ENCODE results near the gene CTNNA2.

The CTNNA2 gene

DNA sequence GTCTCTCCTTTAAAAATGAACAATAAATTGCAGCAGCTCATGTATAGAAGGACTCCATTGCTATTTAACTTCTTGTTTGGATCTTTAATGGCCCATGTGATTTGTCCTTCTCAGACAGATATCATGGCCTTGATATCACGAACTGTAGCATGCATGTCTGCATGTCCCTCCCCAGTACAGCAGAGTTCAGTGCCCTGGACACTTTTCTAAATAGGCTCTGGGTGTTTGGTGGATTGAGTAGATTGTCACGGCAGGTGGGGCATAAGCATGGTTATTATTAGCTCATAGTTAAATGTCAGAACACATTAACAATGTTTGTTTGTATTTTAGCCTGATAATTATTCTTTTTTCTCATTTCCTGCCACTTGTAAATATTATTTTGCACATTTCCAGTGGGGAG lies 673.4 kb downstream of the CTNNA2 start:
- Histone ChIP-seq H3K4me1 (ENCODE audit: control insufficient read depth in 2 of 2, insufficient read depth in 1 of 2, low read depth in 1 of 2, low read length in 2 of 2) (peaks cover 0 to 3% of the 10 kb centered on the region in 2 donors), H3K9ac (ENCODE audit: low read depth, low read length, poor library complexity) (no peak overlapping the region), H3K18ac (ENCODE audit: low read length) (no peak overlapping the region), H2BK15ac (ENCODE audit: low read length) (no peak overlapping the region), H3K14ac (ENCODE audit: low read length) (no peak overlapping the region), H3K4me2 (ENCODE audit: insufficient read depth, low read length, poor library complexity, severe bottlenecking) (no peak overlapping the region), H3K9me3 (replicated peaks in 1 of 2; ENCODE audit: control insufficient read depth in 2 of 2, insufficient read depth in 1 of 2, low read depth in 1 of 2, low read length in 2 of 2) (no peaks in the 10 kb centered on the region), H2BK5ac (ENCODE audit: low read length) (no peak overlapping the region), H2AK5ac (ENCODE audit: low read depth, low read length) (no peak overlapping the region), H3K4ac (ENCODE audit: low read length) (no peak overlapping the region), H4K8ac (ENCODE audit: low read depth, low read length) (no peak overlapping the region), H4K91ac (ENCODE audit: low read depth, low read length, poor library complexity) (no peak overlapping the region), H3K79me1 (ENCODE audit: low read depth, low read length) (no peaks in the 10 kb centered on the region), H2AFZ (ENCODE audit: low read length) (no peak overlapping the region), H2BK120ac (ENCODE audit: low read depth, low read length) (no peak overlapping the region), H3K36me3 (replicated peaks in 1 of 2; ENCODE audit: control insufficient read depth in 2 of 2, insufficient read depth in 2 of 2, low read length in 2 of 2) (no peaks in the 10 kb centered on the region), H3K4me3 (ENCODE audit: low read length in 2 of 2) (no peak overlapping the region), H2BK12ac (ENCODE audit: low read length) (no peak overlapping the region), H3K27me3 (ENCODE audit: control insufficient read depth in 3 of 3, insufficient read depth in 3 of 3, low read depth in 1 of 3, low read length in 3 of 3) (no peaks in the 10 kb centered on the region), H3K23ac (ENCODE audit: low read depth, low read length, poor library complexity) (no peak overlapping the region), H3K27ac (replicated peaks; ENCODE audit: low read length) (no peak overlapping the region)
- DNase-seq (ENCODE audit: low spot score): no peak
- WGBS, 2 donors (ENCODE audit: extremely low coverage in 2 of 2, insufficient read length in 2 of 2, insufficient replicate concordance in 1 of 2): no CpG with 5 or more reads among the region's 2 CpGs

- Histone ChIP-seq H3K36me3 (replicated peaks in 1 of 2; ENCODE audit: control insufficient read depth in 2 of 2, insufficient read depth in 2 of 2, low read length in 2 of 2) (no peaks in the 10 kb centered on the region), H3K14ac (ENCODE audit: low read length) (no peak overlapping the region), H2BK12ac (ENCODE audit: low read length) (no peak overlapping the region), H3K4me2 (ENCODE audit: insufficient read depth, low read length, poor library complexity, severe bottlenecking) (no peak overlapping the region), H3K23ac (ENCODE audit: low read depth, low read length, poor library complexity) (no peak overlapping the region), H3K27me3 (ENCODE audit: control insufficient read depth in 3 of 3, insufficient read depth in 3 of 3, low read depth in 1 of 3, low read length in 3 of 3) (no peaks in the 10 kb centered on the region), H3K79me1 (ENCODE audit: low read depth, low read length) (no peaks in the 10 kb centered on the region), H4K91ac (ENCODE audit: low read depth, low read length, poor library complexity) (no peak overlapping the region), H2AK5ac (ENCODE audit: low read depth, low read length) (no peak overlapping the region), H2BK5ac (ENCODE audit: low read length) (no peak overlapping the region), H2AFZ (ENCODE audit: low read length) (no peak overlapping the region), H3K4me1 (ENCODE audit: control insufficient read depth in 2 of 2, insufficient read depth in 1 of 2, low read depth in 1 of 2, low read length in 2 of 2) (peaks cover 0 to 3% of the 10 kb centered on the region in 2 donors), H3K4ac (ENCODE audit: low read length) (no peak overlapping the region), H3K27ac (replicated peaks; ENCODE audit: low read length) (no peak overlapping the region), H3K9me3 (replicated peaks in 1 of 2; ENCODE audit: control insufficient read depth in 2 of 2, insufficient read depth in 1 of 2, low read depth in 1 of 2, low read length in 2 of 2) (no peaks in the 10 kb centered on the region), H3K18ac (ENCODE audit: low read length) (no peak overlapping the region), H4K8ac (ENCODE audit: low read depth, low read length) (no peak overlapping the region), H2BK120ac (ENCODE audit: low read depth, low read length) (no peak overlapping the region), H3K9ac (ENCODE audit: low read depth, low read length, poor library complexity) (no peak overlapping the region), H3K4me3 (ENCODE audit: low read length in 2 of 2) (no peak overlapping the region), H2BK15ac (ENCODE audit: low read length) (no peak overlapping the region)
- WGBS, 2 donors (ENCODE audit: extremely low coverage in 2 of 2, insufficient read length in 2 of 2, insufficient replicate concordance in 1 of 2): 100% methylated on average over 1 of the region's 5 CpGs; no CpG with 5 or more reads in 1 of the 2 donors
- DNase-seq (ENCODE audit: low spot score): no peak
Measured at GRCh38 chr2:80187156-80187555, 674.3 kb downstream of the CTNNA2 start.

- Histone ChIP-seq H3K27me3 (ENCODE audit: control insufficient read depth in 3 of 3, insufficient read depth in 3 of 3, low read depth in 1 of 3, low read length in 3 of 3) (no peaks in the 10 kb centered on the region), H3K36me3 (replicated peaks in 1 of 2; ENCODE audit: control insufficient read depth in 2 of 2, insufficient read depth in 2 of 2, low read length in 2 of 2) (no peaks in the 10 kb centered on the region), H2AK5ac (ENCODE audit: low read depth, low read length) (no peak overlapping the region), H3K4me1 (ENCODE audit: control insufficient read depth in 2 of 2, insufficient read depth in 1 of 2, low read depth in 1 of 2, low read length in 2 of 2) (peaks cover 0 to 3% of the 10 kb centered on the region in 2 donors), H2BK5ac (ENCODE audit: low read length) (no peak overlapping the region), H3K4ac (ENCODE audit: low read length) (no peak overlapping the region), H3K4me2 (ENCODE audit: insufficient read depth, low read length, poor library complexity, severe bottlenecking) (no peak overlapping the region), H2BK15ac (ENCODE audit: low read length) (no peak overlapping the region), H2AFZ (ENCODE audit: low read length) (no peak overlapping the region), H3K9ac (ENCODE audit: low read depth, low read length, poor library complexity) (no peak overlapping the region), H2BK12ac (ENCODE audit: low read length) (no peak overlapping the region), H2BK120ac (ENCODE audit: low read depth, low read length) (no peak overlapping the region), H3K23ac (ENCODE audit: low read depth, low read length, poor library complexity) (no peak overlapping the region), H3K9me3 (replicated peaks in 1 of 2; ENCODE audit: control insufficient read depth in 2 of 2, insufficient read depth in 1 of 2, low read depth in 1 of 2, low read length in 2 of 2) (no peaks in the 10 kb centered on the region), H3K79me1 (ENCODE audit: low read depth, low read length) (no peaks in the 10 kb centered on the region), H3K4me3 (ENCODE audit: low read length in 2 of 2) (no peak overlapping the region), H3K18ac (ENCODE audit: low read length) (no peak overlapping the region), H4K91ac (ENCODE audit: low read depth, low read length, poor library complexity) (no peak overlapping the region), H3K14ac (ENCODE audit: low read length) (no peak overlapping the region), H4K8ac (ENCODE audit: low read depth, low read length) (no peak overlapping the region), H3K27ac (replicated peaks; ENCODE audit: low read length) (no peak overlapping the region)
- no peak for DNase-seq (ENCODE audit: low spot score)
- WGBS, 2 donors (ENCODE audit: extremely low coverage in 2 of 2, insufficient read length in 2 of 2, insufficient replicate concordance in 1 of 2): no CpG with 5 or more reads among the region's 5 CpGs
Measured at GRCh38 chr2:80190166-80190565, 677.3 kb downstream of the CTNNA2 start.

DNA sequence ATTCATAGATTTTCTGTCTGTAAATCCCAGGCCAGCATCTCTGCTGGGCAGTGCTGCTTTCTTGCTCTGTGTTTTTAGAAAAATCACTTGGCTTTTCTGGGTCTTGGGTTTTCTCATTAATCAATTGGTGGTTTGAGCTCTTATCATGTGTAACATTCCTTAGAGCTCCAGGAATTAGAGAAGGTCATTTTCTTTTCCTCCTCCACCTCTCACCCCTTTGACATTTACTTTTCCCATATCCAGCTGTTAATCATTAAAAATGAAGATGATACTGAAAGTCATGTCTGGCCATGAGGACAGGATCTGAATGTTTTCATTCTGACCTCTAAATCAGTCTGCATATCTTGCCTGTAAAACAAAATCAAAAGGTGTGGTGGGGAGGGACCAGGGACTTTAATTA lies 680.7 kb downstream of the CTNNA2 start:
- Histone ChIP-seq H2BK120ac (ENCODE audit: low read depth, low read length) (no peak overlapping the region), H3K14ac (ENCODE audit: low read length) (no peak overlapping the region), H2BK5ac (ENCODE audit: low read length) (no peak overlapping the region), H4K8ac (ENCODE audit: low read depth, low read length) (no peak overlapping the region), H4K91ac (ENCODE audit: low read depth, low read length, poor library complexity) (no peak overlapping the region), H3K9ac (ENCODE audit: low read depth, low read length, poor library complexity) (no peak overlapping the region), H2BK15ac (ENCODE audit: low read length) (no peak overlapping the region), H3K4me2 (ENCODE audit: insufficient read depth, low read length, poor library complexity, severe bottlenecking) (no peak overlapping the region), H3K79me1 (ENCODE audit: low read depth, low read length) (no peaks in the 10 kb centered on the region), H3K4me3 (ENCODE audit: low read length in 2 of 2) (no peak overlapping the region), H2AFZ (ENCODE audit: low read length) (no peak overlapping the region), H3K27me3 (ENCODE audit: control insufficient read depth in 3 of 3, insufficient read depth in 3 of 3, low read depth in 1 of 3, low read length in 3 of 3) (no peaks in the 10 kb centered on the region), H3K23ac (ENCODE audit: low read depth, low read length, poor library complexity) (no peak overlapping the region), H2BK12ac (ENCODE audit: low read length) (no peak overlapping the region), H3K27ac (replicated peaks; ENCODE audit: low read length) (no peak overlapping the region), H2AK5ac (ENCODE audit: low read depth, low read length) (no peak overlapping the region), H3K9me3 (replicated peaks in 1 of 2; ENCODE audit: control insufficient read depth in 2 of 2, insufficient read depth in 1 of 2, low read depth in 1 of 2, low read length in 2 of 2) (no peaks in the 10 kb centered on the region), H3K36me3 (replicated peaks in 1 of 2; ENCODE audit: control insufficient read depth in 2 of 2, insufficient read depth in 2 of 2, low read length in 2 of 2) (no peaks in the 10 kb centered on the region), H3K18ac (ENCODE audit: low read length) (no peak overlapping the region), H3K4ac (ENCODE audit: low read length) (no peak overlapping the region), H3K4me1 (ENCODE audit: control insufficient read depth in 2 of 2, insufficient read depth in 1 of 2, low read depth in 1 of 2, low read length in 2 of 2) (peaks cover 0 to 2% of the 10 kb centered on the region in 2 donors)
- DNase-seq (ENCODE audit: low spot score): no peak
